A204.1 (cell line): Measurements from ENCODE around the gene ANK3.

Experiments
- FAIRE-seq: peaks from 2 replicates; lab custom pipeline; 2012; peaks lifted over from hg19 to GRCh38; lab: Jason Lieb, UNC

ANK3 gene

GRCh38 chr10:60376221-60377041 is 13.2 kb downstream of the ANK3 start:
- FAIRE-seq = no peak

- no peak for FAIRE-seq
These were observed 14.2 kb downstream of the ANK3 start for GRCh38 chr10:60375293-60376004.

GRCh38 chr10:60374836-60375235 is 14.8 kb downstream of the ANK3 start:
- no peak for FAIRE-seq

- FAIRE-seq = no peak
These were observed 17.2 kb downstream of the ANK3 start for GRCh38 chr10:60372436-60372835.

- no peak for FAIRE-seq
These were observed 20.1 kb downstream of the ANK3 start for GRCh38 chr10:60369547-60369930.

- FAIRE-seq = no peak
These were observed 20.7 kb downstream of the ANK3 start for GRCh38 chr10:60368875-60369546.

- FAIRE-seq = no peak
These were observed 21.8 kb downstream of the ANK3 start for GRCh38 chr10:60367901-60368300.

- no peak for FAIRE-seq
These were observed 22.2 kb downstream of the ANK3 start for GRCh38 chr10:60367431-60367830.

- FAIRE-seq = no peak
These were observed 22.7 kb downstream of the ANK3 start for GRCh38 chr10:60367024-60367423.

GRCh38 chr10:60363187-60363586 is 26.5 kb downstream of the ANK3 start:
- FAIRE-seq = no peak

GRCh38 chr10:60362461-60362860 is 27.2 kb downstream of the ANK3 start:
- FAIRE-seq = no peak

GRCh38 chr10:60359066-60359465 is 30.6 kb downstream of the ANK3 start:
- FAIRE-seq = no peak

GRCh38 chr10:60358282-60358681 is 31.4 kb downstream of the ANK3 start:
- no peak for FAIRE-seq

GRCh38 chr10:60353519-60354258 is 36.0 kb downstream of the ANK3 start:
- FAIRE-seq = no peak

- FAIRE-seq = no peak
These were observed 37.6 kb downstream of the ANK3 start for GRCh38 chr10:60352105-60352504.

GRCh38 chr10:60351191-60351853 is 38.4 kb downstream of the ANK3 start:
- no peak for FAIRE-seq

- no peak for FAIRE-seq
These were observed 39.3 kb downstream of the ANK3 start for GRCh38 chr10:60350400-60350799.

GRCh38 chr10:60349426-60349825 is 40.2 kb downstream of the ANK3 start:
- no peak for FAIRE-seq

GRCh38 chr10:60348982-60349381 is 40.7 kb downstream of the ANK3 start:
- no peak for FAIRE-seq

GRCh38 chr10:60347270-60347669 is 42.4 kb downstream of the ANK3 start:
- no peak for FAIRE-seq

GRCh38 chr10:60346661-60347060 is 43.0 kb downstream of the ANK3 start:
- FAIRE-seq = no peak

GRCh38 chr10:60343254-60343653 is 46.4 kb downstream of the ANK3 start:
- no peak for FAIRE-seq
